OCI-LY3 (cell line): ENCODE results near the gene SH3PXD2B.

Experiments
- H2AFZ ChIP-seq: fragments of 200-600, 300-600 bp; shearing (Covaris generic); 2 replicates; pipeline ENCODE4 v1.6.0; 2014; ENCODE audit warnings: antibody characterized with exemption, low read depth, low read length
- H3K27ac ChIP-seq: fragments of 200-600, 300-600 bp; sonication (generic); 2 replicates; pipeline ENCODE4 v1.5.1; 2014; ENCODE audit warnings: mild to moderate bottlenecking, low read length, moderate library complexity, mixed read lengths
- H3K27me3 ChIP-seq: fragments of 200-600, 300-600 bp; sonication (generic); 2 replicates; pipeline ENCODE4 v1.6.1; 2014; ENCODE audit warnings: low read depth, low read length, mixed read lengths
- H3K36me3 ChIP-seq: fragments of 200-600, 300-600 bp; sonication (generic); replicated peaks from 2 replicates; pipeline ENCODE3; 2014; ENCODE audit warnings: low read depth, low read length, mixed read lengths
- H3K4me1 ChIP-seq: fragments of 300-600, 200-600 bp; sonication (generic); 2 replicates; pipeline ENCODE4 v1.6.1; 2014; ENCODE audit warnings: low read length, mixed read lengths
- H3K4me2 ChIP-seq: fragments of 200-600, 300-600 bp; sonication (generic); 2 replicates; pipeline ENCODE4 v1.6.1; 2014; ENCODE audit warnings: low read length, mixed read lengths
- H3K4me3 ChIP-seq: fragments of 300-600, 200-600 bp; sonication (generic); 2 replicates; pipeline ENCODE4 v1.5.1; 2014; ENCODE audit warnings: antibody characterized with exemption, mild to moderate bottlenecking, low read length, moderate library complexity
- H3K79me2 ChIP-seq: fragments of 300-600, 200-600 bp; shearing (Covaris generic); 2 replicates; pipeline ENCODE4 v1.6.1; 2014; ENCODE audit warnings: mild to moderate bottlenecking, low read length, mixed read lengths
- H3K9ac ChIP-seq: fragments of 300-600, 200-600 bp; shearing (Covaris generic); 2 replicates; pipeline ENCODE4 v1.6.0; 2014; ENCODE audit warnings: mild to moderate bottlenecking, low read length, moderate library complexity
- H3K9me3 ChIP-seq: fragments of 200-600, 300-600 bp; shearing (Covaris generic); 2 replicates; pipeline ENCODE4 v1.6.1; 2014; ENCODE audit warnings: low read length, mixed read lengths; ENCODE audit not compliant: insufficient read depth
- H4K20me1 ChIP-seq: fragments of 200-600, 300-600 bp; sonication (generic); 2 replicates; pipeline ENCODE4 v1.6.1; 2016; ENCODE audit warnings: low read length, mixed read lengths; ENCODE audit not compliant: insufficient read depth
- CTCF ChIP-seq: fragments of 200-600, 300-600 bp; sonication (generic); IDR thresholded peaks from 2 replicates; pipeline ENCODE4 v1.5.1; 2014; ENCODE audit warnings: antibody characterized with exemption, low read length, low read depth
- EZH2phosphoT487 ChIP-seq: fragments of 200-600 bp; shearing (Covaris generic); IDR thresholded peaks from 2 replicates; pipeline ENCODE4 v1.6.1; 2018; ENCODE audit warnings: antibody characterized with exemption, mixed run types, low read depth

The SH3PXD2B gene

GRCh38 chr5:172469697-172470096 lies 15.4 kb upstream of the SH3PXD2B start:
- Histone ChIP-seq H2AFZ (no peak overlapping the region), H3K79me2 (no peaks in the 10 kb centered on the region), H3K9me3 (no peaks in the 10 kb centered on the region), H3K9ac (no peak overlapping the region), H3K4me1 (no peaks in the 10 kb centered on the region), H3K36me3 (no peaks in the 10 kb centered on the region), H3K4me3 (no peak overlapping the region), H3K4me2 (no peak overlapping the region), H4K20me1 (no peaks in the 10 kb centered on the region), H3K27ac (no peak overlapping the region), H3K27me3 (peaks cover 48% of the 10 kb centered on the region)
- no peak for TF ChIP-seq CTCF

- H3K36me3 ChIP-seq = no peaks in the 10 kb centered on the region
- no peaks in the 10 kb centered on the region for H3K4me1 ChIP-seq
- no peak overlapping the region for H3K4me3 ChIP-seq
- no peaks in the 10 kb centered on the region for H3K9me3 ChIP-seq
- no peak overlapping the region for H3K4me2 ChIP-seq
- H4K20me1 ChIP-seq = no peaks in the 10 kb centered on the region
- H3K79me2 ChIP-seq = no peaks in the 10 kb centered on the region
- TF ChIP-seq CTCF (no peak), EZH2phosphoT487 (no peak)
- no peak overlapping the region for H3K27ac ChIP-seq
- no peak overlapping the region for H3K9ac ChIP-seq
- no peak overlapping the region for H2AFZ ChIP-seq
- H3K27me3 ChIP-seq = peaks cover 25% of the 10 kb centered on the region
Measured at GRCh38 chr5:172466062-172466461, 11.7 kb upstream of the SH3PXD2B start.

GRCh38 chr5:172463031-172463430 lies 8.7 kb upstream of the SH3PXD2B start:
- Histone ChIP-seq H3K4me3 (no peak overlapping the region), H3K36me3 (no peaks in the 10 kb centered on the region), H3K27ac (no peak overlapping the region), H3K27me3 (peaks cover 23% of the 10 kb centered on the region), H3K79me2 (no peaks in the 10 kb centered on the region), H3K9me3 (no peaks in the 10 kb centered on the region), H3K9ac (no peak overlapping the region), H4K20me1 (no peaks in the 10 kb centered on the region), H3K4me2 (no peak overlapping the region), H2AFZ (no peak overlapping the region), H3K4me1 (no peaks in the 10 kb centered on the region)
- TF ChIP-seq EZH2phosphoT487 = no peak
- TF ChIP-seq CTCF = no peak

GRCh38 chr5:172459783-172460165 lies 5.4 kb upstream of the SH3PXD2B start:
- Histone ChIP-seq H3K9me3 (no peaks in the 10 kb centered on the region), H3K36me3 (no peaks in the 10 kb centered on the region), H3K4me1 (0 out of 2 replicates have a peak, but pooled peaks cover 3% of the 10 kb centered on the region), H2AFZ (no peak overlapping the region), H4K20me1 (no peaks in the 10 kb centered on the region), H3K9ac (no peak overlapping the region), H3K4me3 (no peak overlapping the region), H3K4me2 (no peak overlapping the region), H3K79me2 (no peaks in the 10 kb centered on the region), H3K27ac (no peak overlapping the region), H3K27me3 (peaks cover 20% of the 10 kb centered on the region)
- TF ChIP-seq CTCF = no peak
- no peak for TF ChIP-seq EZH2phosphoT487
